A673 (cell line): ENCODE results near the gene SMURF1. TPM values are rescaled to one million over a fixed set of nuclear protein-coding genes. Genes with fewer than 3 reads are reported as not detected.

Experiments used
- BruUV-seq: library from RNA; stranded (reverse); fragments of 400-500 nt; replicated peaks from 2 replicates; lab custom pipeline; 2021; lab: Mats Ljungman, UMichigan
- CTCF ChIA-PET: fragments of 300-600 bp; sonication (Branson Sonifier 250); formaldehyde crosslinking; loops from one replicate; lab custom pipeline; 2022; ENCODE audit warnings: antibody characterized with exemption; lab: Charles Lee
- POLR2A ChIA-PET: fragments of 300-600 bp; sonication (Branson Sonifier 250); formaldehyde crosslinking; loops from one replicate; lab custom pipeline; 2022; ENCODE audit warnings: antibody characterized with exemption; ENCODE audit not compliant: low non-redundant PET; lab: Charles Lee
- DNase-seq: peaks from one replicate; pipeline ENCODE4 v3.0.0-alpha.2; 2015; ENCODE audit warnings: low spot score
- H3K27ac ChIP-seq: fragments of 200-600 bp; sonication (generic); 2 replicates; pipeline ENCODE4 v1.5.1; 2016; ENCODE audit warnings: mixed run types, low read depth, mild to moderate bottlenecking, mixed read lengths, antibody characterized with exemption, low read length; ENCODE audit not compliant: poor library complexity, severe bottlenecking
- H3K27me3 ChIP-seq: fragments of 200-600 bp; sonication (generic); replicated peaks from 2 replicates; pipeline ENCODE4 v1.6.1; 2017; ENCODE audit warnings: mixed run types, low read depth, mild to moderate bottlenecking, mixed read lengths, antibody characterized with exemption, low read length; ENCODE audit not compliant: insufficient read depth, poor library complexity
- H3K36me3 ChIP-seq: fragments of 200-600 bp; sonication (generic); 2 replicates; pipeline ENCODE4 v1.6.1; 2016; ENCODE audit warnings: mixed run types, mild to moderate bottlenecking, mixed read lengths, antibody characterized with exemption, low read length; ENCODE audit not compliant: insufficient read depth, poor library complexity, severe bottlenecking
- H3K4me1 ChIP-seq: fragments of 200-600 bp; sonication (generic); 2 replicates; pipeline ENCODE4 v1.6.1; 2017; ENCODE audit warnings: mixed run types, mild to moderate bottlenecking, mixed read lengths, antibody characterized with exemption, low read length; ENCODE audit not compliant: insufficient read depth, poor library complexity, severe bottlenecking
- H3K4me3 ChIP-seq: fragments of 200-600 bp; sonication (generic); 2 replicates; pipeline ENCODE4 v1.5.1; 2016; ENCODE audit warnings: low read depth, mixed run types, mild to moderate bottlenecking, mixed read lengths, low read length; ENCODE audit not compliant: poor library complexity, severe bottlenecking
- H3K9me3 ChIP-seq: fragments of 200-600 bp; sonication (generic); 2 replicates; pipeline ENCODE4 v1.6.1; 2016; ENCODE audit warnings: mixed run types, low read depth, mild to moderate bottlenecking, mixed read lengths, antibody characterized with exemption, low read length; ENCODE audit not compliant: poor library complexity, severe bottlenecking
- CTCF ChIP-seq: fragments of 300-800, 200-600 bp; sonication (generic); conservative IDR thresholded peaks from 2 replicates; pipeline ENCODE4 v1.5.1; 2017; ENCODE audit warnings: low read depth, mild to moderate bottlenecking, antibody characterized with exemption, low read length, moderate library complexity, mixed read lengths
- EZH2 ChIP-seq: fragments of 200-600 bp; sonication (generic); IDR thresholded peaks from 2 replicates; pipeline ENCODE4 v1.6.1; 2017; ENCODE audit warnings: borderline replicate concordance, low read depth, mild to moderate bottlenecking, mixed read lengths, antibody characterized with exemption, low read length; ENCODE audit not compliant: poor library complexity, severe bottlenecking
- intact Hi-C: fragments of 100-400 bp; cut with micrococcal nuclease; formaldehyde crosslinking; loops from one replicate; pipeline ENCODE4 v1.10.0; 2022; ENCODE audit not compliant: unreplicated experiment
- total RNA-seq: library from RNA; stranded (reverse); gene quantifications from 2 replicates; pipeline ENCODE4 v1.2.3, GENCODE V29; 2021

SMURF1 gene
- total RNA-seq, 1 experiment from 2014 or later, result 16.5 TPM

GRCh38 chr7:99116144-99116543, 27.8 kb downstream of the SMURF1 start:
- DNase-seq, result no peak
- ChIA-PET POLR2A (no interaction called here), CTCF (no interaction called here)
- no peaks in the 10 kb centered on the region for H3K27me3 ChIP-seq
- no peak for TF ChIP-seq CTCF
- TF ChIP-seq EZH2, result no peak
- no peak overlapping the region for H3K27ac ChIP-seq
- BruUV-seq, result no TSS peak
- H3K4me3 ChIP-seq, result no peak overlapping the region
- H3K4me1 ChIP-seq, result no peaks in the 10 kb centered on the region
- H3K36me3 ChIP-seq, result no peaks in the 10 kb centered on the region
- peaks cover 5% of the 10 kb centered on the region for H3K9me3 ChIP-seq
- intact Hi-C loops, result no loop called here

- H3K27ac ChIP-seq, result no peak overlapping the region
- no peaks in the 10 kb centered on the region for H3K36me3 ChIP-seq
- no peak for TF ChIP-seq CTCF
- TF ChIP-seq EZH2, result no peak
- no TSS peak for BruUV-seq
- ChIA-PET CTCF (no interaction called here), POLR2A (no interaction called here)
- H3K4me3 ChIP-seq, result no peak overlapping the region
- no peak for DNase-seq
- H3K27me3 ChIP-seq, result no peaks in the 10 kb centered on the region
- intact Hi-C loops, result no loop called here
- H3K9me3 ChIP-seq, result peaks cover 5% of the 10 kb centered on the region
- no peaks in the 10 kb centered on the region for H3K4me1 ChIP-seq
Observed at GRCh38 chr7:99115379-99115778, 28.5 kb downstream of the SMURF1 start.

- peaks cover 5% of the 10 kb centered on the region for H3K9me3 ChIP-seq
- no peak overlapping the region for H3K27ac ChIP-seq
- ChIA-PET CTCF (no interaction called here), POLR2A (no interaction called here)
- no peaks in the 10 kb centered on the region for H3K36me3 ChIP-seq
- peaks cover 9% of the 10 kb centered on the region for H3K4me1 ChIP-seq
- intact Hi-C loops, result no loop called here
- no peak for TF ChIP-seq EZH2
- TF ChIP-seq CTCF, result no peak
- no peak overlapping the region for H3K4me3 ChIP-seq
- H3K27me3 ChIP-seq, result no peaks in the 10 kb centered on the region
- no peak for DNase-seq
- no TSS peak for BruUV-seq
Observed at GRCh38 chr7:99112979-99113378, 30.9 kb downstream of the SMURF1 start.
